GM10266 (cell line): Measurements from ENCODE around the gene UBALD1.

ENCODE experiments used
- DNase-seq: peaks from one replicate; pipeline ENCODE4 v3.0.0; 2012; ENCODE audit errors: extremely low spot score
- TF ChIP-seq, protein P1 (sequence below): IDR thresholded peaks from 2 replicates; pipeline ENCODE4 v1.5.1; 2012; ENCODE audit warnings: mild to moderate bottlenecking, low read depth; ENCODE audit not compliant: control insufficient read depth, insufficient read depth; ENCODE audit errors: missing control alignments

Gene UBALD1

DNA sequence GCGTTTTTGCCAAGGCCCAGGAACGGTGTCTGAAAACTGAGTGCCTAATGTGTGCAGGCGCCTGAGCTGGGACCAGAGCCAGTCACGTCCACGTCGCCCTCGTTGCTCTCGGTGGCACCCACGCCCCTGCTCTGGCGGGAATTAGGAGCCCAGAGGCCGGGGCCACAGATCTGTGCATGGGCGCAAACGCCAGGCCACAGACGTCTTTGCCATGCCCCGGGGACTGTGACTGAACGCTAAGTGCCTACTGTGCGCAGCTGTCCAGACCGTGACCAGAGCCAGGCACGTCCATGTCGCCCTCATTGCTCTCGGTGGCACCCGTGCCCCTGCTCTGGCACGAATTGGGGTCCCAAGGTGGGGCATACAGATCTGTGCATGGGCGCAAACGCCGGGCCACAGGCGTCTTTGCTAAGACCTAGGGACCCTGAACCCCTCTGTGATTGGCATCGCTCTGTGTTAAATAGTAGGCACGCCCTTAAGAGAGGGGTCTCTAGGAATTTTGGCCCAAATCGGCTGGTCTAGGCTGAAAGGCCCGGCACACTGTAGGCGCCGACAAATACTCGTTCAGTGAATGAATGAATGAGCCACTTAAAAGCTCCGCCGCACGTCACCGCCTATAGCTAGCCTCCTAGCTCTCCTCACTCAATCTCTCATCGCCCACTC is 827 bp upstream of the UBALD1 start:
- TF ChIP-seq, protein P1, sequence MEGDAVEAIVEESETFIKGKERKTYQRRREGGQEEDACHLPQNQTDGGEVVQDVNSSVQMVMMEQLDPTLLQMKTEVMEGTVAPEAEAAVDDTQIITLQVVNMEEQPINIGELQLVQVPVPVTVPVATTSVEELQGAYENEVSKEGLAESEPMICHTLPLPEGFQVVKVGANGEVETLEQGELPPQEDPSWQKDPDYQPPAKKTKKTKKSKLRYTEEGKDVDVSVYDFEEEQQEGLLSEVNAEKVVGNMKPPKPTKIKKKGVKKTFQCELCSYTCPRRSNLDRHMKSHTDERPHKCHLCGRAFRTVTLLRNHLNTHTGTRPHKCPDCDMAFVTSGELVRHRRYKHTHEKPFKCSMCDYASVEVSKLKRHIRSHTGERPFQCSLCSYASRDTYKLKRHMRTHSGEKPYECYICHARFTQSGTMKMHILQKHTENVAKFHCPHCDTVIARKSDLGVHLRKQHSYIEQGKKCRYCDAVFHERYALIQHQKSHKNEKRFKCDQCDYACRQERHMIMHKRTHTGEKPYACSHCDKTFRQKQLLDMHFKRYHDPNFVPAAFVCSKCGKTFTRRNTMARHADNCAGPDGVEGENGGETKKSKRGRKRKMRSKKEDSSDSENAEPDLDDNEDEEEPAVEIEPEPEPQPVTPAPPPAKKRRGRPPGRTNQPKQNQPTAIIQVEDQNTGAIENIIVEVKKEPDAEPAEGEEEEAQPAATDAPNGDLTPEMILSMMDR = no peak
- no peak for DNase-seq

DNA sequence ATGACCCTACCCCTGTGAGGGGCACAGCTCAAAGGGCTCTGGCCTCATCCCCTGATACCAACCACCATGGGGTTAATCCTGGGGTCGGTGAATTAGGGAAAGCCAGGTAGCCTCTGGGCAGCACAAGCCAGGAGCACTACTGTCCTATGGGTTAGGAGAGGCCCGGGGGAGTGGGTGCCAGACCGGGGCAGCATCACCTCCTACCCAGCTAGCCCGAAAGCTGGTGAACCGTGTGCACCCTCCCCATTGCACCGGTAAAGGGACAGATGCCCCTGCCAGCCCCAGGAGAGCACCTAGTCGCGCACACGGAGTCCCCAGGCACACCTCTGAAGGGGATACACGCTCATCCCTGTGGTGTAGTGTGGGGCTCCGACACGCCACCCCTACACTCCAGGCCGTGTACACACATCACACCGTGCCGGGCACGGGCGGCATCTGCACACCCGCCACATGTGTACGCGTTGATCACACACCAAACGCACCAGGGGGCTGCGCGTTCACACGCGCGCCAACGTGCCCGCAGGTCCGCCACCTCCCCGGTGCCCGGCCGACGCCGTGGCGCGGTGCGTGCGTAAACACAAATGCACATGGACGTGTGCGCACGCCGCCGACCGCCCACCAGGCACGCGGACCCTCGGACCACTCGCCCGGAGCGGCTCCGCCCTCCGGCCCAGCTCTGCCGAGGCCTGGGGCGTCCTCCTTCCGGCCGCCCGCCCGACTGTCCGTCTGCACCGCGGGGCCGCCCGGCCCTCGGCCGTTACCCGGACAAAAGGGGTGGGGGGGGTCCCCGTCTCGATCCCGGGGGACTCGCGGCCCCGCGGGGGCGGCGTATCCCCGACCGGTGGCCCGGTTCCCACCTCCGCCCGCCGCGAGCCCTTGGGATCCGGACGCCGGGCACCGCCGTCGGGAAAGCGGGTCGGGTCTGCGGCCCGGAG is 785 bp downstream of the UBALD1 start:
- peak; percentile 72 for DNase-seq

DNA sequence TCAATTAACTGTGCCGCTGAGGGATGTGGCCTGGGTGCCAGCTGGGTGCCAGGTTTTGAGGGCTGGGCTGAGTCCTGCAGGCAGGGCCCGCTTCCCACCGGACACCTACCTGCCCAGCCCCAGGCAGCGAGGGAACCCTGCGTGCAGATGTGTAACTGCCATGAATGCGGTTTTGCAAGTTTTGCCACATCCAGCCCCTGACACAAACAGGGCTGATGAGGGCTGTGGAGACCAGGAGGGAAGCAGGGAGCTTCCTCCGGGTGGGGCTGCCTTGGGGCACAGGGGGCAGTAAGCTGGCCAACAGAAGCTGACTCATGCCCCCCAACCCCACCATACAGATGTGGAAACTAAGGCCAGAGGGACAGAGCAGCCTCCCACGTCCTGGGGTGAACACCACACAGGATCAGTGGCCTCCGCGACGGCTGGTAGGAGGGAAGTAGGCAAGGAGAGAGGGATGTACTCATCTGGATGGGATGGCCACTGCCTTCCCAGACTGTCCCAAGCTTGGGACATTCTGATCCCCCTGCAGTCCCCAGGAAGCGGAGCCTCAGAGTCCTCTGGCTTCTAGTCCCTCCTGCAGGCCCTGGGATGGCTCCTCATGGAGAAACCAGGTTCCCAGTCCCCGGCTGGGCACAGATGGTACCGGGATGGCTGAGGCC is 1.6 kb downstream of the UBALD1 start:
- TF ChIP-seq, protein P1 = no peak
- no peak for DNase-seq

More for the DNA sequence above, 785 bp downstream of the UBALD1 start:
- TF ChIP-seq, protein P1 = no peak

DNA sequence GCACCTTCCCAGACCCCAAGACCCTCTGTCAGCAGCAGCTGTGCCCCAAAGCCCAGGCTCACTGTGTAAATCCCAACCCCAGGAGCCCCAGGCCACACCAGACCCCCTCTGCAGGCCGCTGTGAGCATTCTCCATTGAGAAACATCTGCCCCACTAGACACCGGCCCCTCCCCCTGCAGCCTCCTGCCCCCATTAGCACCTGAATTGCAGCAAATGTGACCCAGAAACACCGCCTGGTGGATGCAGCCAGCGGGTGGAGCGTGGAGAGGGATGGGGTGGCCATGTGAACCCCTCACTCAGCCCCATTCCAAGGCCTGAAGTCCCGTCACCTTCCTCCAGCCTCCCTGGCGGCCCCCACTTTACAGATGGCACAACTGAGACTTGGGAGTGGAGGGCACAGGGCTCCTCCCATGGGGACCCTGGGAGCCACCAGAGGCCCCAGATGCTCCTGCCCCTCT is 2.2 kb downstream of the UBALD1 start:
- no peak for DNase-seq
- TF ChIP-seq, protein P1 = no peak

DNA sequence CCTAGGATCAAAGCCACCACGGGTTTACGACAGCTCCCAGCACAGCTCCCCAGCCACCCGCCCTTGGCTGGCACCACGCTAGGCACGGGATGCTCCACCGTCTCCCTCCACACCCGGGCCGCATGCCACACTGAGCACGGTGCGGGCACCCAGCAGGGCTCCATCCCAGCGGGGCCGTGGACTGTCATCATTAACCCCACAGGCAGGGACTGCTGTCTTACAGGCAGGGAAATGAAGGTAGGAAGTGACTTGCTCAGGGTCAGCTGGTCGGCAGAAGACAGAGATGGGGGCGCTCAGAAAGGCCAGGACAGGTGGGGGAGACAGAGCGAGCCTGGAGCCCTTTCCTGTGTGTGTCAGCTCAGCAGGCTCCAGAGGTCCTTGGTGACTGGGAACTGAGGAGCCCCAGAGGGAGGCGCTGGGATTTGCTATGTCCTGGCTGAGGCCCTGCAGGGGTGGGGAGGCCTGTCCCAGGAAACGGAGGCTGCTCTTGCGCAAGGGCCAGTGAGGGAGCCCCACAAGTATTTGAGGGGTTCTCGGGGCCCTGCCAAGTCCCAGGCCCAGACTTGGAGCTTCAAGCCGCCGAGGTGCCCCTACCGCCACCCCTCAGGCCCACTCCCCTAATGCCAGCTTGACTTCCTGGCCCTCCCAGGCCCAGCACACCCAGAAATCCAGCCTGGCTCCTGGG is 3.2 kb downstream of the UBALD1 start:
- no peak for DNase-seq
- TF ChIP-seq, protein P1 = no peak

DNA sequence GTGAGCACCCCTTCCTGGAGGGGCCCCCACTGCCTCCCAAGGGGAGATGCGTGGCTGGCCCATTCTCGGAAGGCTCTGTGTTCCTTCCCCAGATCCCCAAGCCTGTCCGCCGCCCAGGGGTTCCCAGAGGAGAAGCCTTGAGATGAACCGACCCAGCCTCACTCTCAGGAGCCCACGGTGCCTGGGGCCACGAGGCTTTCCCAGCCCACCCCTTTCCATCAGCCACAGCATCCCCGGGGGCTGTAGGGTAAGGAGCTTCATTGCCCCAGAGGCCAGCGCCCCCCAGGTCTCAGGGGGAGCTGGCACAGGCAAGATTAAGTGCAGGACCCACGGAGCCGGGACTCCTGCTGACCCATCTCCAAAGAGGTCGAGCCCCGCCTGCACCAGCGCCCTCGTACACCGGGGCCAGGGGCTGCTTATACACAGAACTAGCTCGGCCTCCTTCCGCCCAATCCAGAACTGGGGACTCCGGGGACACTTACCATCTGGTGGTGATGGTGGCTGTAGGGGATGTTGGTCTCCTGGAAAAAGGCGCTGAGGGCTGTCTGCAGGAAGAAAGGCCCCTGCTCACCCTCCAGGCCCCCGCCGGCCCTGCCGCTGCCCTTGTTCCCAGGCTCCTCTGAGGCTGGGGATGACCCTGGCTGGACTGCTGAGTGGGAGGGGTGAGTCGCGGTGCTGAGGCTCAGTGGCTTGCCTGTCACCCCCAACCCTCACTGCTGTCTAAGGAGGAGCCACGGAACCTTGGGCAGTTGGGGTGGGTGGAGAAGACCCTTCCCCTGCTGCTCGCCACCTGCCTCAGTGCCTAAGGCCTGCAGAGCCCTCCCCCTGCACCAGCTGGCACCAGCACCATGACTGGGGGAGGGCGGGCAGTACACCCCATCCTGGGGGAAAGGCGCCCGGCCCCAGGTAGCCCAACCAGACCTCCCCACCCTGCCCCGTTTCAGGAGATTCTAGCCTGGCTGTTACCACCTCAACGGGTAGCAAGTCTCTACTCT is 4.4 kb downstream of the UBALD1 start:
- no peak for DNase-seq
- TF ChIP-seq, protein P1 = no peak
